HG03159 (cell line): Measurements from ENCODE around the gene COQ10B.
"Not testable (repeated sequence)": the region's sequence is repeated elsewhere in the genome, so short reads cannot be mapped to it uniquely, and the experiment has no call there.

Experiments used
- ATAC-seq: cut with Tn5 transposase; IDR thresholded peaks from one replicate; pipeline ENCODE4 v1.9.1; 2021; ENCODE audit warnings: mild to moderate bottlenecking, moderate library complexity; ENCODE audit not compliant: unreplicated experiment

The COQ10B gene

DNA sequence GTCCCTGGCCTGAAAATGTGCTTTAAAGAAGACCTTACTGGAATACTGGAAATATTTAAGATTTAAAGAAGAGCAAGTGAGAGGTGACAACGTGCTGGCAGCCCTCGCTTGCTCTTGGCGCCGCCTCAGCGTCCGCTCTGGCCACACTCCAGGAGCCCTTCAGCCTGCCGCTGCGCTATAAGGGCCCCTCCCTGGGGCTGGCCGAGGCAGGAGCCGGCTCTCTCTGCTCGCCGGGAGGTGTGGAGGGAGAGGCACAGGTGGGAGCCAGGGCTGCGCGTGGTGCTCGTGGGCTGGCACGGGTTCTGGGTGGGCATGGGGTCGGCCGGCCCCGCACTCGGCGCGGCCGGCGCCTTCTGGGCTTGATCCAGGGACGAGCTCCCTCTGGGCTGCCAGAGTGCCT is 2.9 kb upstream of the COQ10B start:
- no peak for ATAC-seq

DNA sequence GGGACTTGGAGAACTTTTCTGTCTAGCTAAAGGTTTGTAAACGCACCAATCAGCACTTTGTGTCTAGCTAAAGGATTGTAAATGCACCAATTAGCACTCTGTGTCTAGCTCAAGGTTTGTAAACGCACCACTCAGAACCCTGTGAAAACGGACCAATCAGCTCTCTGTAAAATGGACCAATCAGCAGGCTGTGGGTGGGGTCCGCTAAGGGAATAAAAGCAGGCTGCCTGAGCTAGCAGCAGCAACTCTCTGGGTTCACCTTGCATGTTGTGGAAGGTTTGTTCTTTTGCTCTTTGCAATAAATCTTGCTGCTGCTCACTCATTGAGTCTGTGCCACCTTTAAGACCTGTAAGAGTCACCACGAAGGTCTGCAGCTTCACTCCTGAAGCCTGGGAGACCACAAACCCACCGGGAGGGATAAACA is 2.4 kb upstream of the COQ10B start:
- not testable (repeated sequence) for ATAC-seq

DNA sequence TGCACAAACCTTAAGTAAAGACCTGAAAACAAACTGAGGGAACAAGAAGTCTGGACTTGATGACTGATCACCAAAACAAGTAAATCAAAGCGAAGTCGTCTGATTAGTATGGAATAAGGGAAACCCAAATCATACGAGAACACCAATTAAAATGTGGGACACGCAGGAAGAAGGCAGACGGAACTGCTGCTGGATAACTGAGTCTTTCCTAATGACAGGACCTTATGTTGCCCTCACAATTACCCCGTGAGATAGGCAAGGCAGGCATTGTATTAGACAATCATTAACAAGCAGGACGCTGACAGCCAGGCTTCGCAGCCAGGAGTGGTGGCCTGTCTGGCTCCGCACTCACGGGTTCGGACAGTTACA is 614 bp upstream of the COQ10B start:
- no peak for ATAC-seq

DNA sequence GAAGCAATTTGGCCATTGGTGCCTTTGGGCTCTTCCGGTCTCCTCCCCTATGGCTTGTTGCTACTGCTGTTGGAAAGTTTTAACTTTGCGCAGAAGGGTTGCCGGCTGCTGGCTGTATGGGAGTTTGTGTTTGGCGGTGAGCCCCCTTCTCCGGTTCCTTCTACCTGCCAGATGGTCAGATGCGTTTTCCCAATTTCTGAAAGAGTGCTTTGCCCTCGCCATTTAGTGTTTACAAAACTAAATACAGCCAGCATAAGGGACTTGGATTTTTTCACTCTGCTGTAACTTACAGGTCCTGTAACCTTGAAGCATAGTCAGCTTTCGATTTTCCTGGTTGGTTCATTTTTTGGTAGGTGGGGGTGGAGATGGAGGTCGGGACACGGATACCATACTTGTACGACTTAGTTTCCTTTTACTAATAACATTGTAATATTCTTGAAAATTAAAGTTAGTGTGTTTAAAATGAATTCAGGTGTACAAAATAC is 604 bp downstream of the COQ10B start:
- peak; percentile 37 for ATAC-seq

DNA sequence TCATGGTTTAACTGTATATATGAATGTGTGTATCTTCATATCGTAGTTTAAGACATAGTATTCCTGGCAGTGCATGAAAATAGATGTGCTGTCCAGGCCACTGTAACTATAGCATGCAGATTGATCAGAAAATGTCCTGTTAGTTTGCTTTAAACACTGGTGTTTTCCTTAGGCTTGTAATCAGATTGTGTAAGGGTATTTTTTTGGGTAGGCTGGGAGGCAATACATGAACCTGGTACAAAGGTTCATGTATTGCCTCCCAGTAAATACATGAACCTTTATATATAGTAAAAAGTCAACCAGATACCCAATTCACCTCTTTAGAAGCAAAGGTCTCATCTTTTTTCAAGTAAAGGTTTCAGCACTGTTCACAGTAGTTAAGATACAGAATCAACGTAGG is 1.6 kb downstream of the COQ10B start:
- no peak for ATAC-seq

DNA sequence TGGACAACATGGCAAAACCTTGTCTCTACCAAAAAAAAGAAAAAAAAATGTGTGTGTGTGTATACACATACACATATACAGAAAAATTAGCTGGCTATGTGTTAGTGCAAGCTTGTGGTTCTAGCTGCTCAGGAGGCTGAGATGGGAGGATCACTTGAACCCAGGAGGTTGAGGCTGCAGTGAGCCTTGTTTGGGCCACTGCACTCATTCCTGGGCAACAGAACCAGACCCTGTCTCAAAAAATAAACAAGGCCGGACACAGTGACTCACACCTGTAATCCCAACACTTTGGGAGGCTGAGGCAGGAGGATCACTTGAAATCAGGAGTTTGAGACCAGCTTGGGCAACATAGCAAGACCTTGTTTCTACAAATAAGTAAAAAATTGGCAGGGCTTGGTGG is 2.1 kb downstream of the COQ10B start:
- ATAC-seq: no peak

DNA sequence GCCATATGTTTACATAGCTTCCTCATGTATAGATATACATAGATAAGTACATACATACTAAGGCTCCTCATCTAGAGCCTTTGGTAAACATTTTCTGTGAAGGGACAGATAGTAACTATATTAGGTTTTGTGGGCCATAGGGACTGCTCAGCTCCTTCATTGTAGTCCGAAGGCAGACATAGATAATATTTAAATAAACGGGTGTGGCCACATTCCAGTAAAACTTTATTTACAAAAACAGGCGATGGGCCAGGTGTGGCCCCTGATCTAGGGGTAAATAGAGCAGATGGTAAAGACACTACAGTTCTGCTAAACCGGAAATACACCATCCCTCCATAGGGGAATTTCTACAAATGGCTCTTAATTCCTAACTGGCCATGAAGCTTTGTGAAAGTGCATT is 7.3 kb downstream of the COQ10B start:
- ATAC-seq: no peak

DNA sequence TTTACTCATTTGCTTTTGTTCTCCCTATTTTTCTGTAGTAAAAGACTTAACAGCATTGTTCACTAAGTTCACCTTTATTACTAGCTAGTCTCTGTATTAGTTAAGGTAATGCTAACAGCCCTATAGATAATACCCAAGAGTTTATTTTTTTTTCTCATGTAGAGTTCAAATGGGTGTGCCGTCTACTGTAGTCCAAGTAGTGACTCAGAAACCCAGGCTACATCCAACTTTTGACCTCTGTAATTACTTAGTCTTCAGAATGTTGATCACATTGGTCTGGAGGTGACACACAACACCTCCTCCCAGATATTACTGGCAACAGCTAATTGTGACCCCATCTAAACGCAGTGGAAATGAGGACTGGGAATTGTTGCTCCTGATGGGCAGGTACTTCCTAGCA is 7.7 kb downstream of the COQ10B start:
- ATAC-seq: no peak

DNA sequence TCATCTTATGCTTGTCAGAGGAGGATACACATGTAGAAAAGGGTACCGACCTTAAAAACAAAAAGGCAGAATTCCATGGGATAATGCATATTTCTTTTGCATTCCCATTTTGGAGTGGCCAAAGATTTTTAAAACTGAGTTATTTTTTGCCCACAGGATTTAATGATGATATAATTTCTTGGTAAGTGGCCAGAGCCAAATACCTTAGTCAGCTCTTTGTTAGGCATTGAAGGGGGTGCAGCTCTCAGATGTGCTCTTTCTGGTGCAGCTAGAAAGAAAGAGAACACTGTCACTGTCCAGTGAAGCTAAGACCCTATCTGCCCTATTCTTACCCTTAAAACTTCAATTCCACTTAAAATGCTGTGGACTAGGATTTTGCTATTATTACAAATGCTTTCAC is 10.8 kb downstream of the COQ10B start:
- ATAC-seq: no peak

DNA sequence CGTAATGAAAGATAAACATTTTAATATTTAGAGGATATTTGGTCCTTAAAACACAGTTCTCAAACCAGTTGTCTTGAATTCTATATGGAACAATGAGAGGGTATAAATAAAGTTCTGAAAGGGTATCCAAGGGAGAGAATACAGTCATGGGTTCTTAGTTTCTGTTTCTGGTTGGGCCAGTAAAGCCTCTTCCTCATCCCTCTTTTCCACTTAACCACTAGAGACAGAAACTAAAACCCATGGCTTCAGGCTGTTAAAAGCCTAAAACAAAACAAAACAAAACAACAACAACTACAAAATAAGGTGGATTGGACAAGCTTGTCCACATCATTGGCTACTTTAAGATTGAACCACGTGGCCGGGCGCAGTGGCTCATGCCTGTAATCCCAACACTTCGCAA is 18.8 kb downstream of the COQ10B start:
- ATAC-seq: no peak

DNA sequence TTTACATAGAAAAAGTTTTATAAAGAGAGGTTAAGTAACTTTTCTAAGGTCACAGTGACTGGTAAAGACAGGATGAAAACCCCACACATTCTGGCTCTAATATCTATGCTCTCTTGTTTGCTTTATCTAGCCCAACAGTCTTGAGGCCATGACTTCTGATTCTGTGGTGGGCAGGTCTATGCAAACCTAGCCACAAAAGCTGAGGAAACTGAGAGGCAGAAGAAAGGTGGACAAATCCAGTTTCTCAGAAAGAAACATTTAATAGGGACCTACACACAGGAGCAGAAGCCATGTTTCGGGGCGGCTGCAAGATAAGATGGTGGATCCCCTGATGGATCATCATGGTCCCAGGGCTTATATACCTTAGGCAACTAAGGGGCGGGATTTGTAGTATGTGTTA is 24.4 kb downstream of the COQ10B start:
- ATAC-seq: no peak

DNA sequence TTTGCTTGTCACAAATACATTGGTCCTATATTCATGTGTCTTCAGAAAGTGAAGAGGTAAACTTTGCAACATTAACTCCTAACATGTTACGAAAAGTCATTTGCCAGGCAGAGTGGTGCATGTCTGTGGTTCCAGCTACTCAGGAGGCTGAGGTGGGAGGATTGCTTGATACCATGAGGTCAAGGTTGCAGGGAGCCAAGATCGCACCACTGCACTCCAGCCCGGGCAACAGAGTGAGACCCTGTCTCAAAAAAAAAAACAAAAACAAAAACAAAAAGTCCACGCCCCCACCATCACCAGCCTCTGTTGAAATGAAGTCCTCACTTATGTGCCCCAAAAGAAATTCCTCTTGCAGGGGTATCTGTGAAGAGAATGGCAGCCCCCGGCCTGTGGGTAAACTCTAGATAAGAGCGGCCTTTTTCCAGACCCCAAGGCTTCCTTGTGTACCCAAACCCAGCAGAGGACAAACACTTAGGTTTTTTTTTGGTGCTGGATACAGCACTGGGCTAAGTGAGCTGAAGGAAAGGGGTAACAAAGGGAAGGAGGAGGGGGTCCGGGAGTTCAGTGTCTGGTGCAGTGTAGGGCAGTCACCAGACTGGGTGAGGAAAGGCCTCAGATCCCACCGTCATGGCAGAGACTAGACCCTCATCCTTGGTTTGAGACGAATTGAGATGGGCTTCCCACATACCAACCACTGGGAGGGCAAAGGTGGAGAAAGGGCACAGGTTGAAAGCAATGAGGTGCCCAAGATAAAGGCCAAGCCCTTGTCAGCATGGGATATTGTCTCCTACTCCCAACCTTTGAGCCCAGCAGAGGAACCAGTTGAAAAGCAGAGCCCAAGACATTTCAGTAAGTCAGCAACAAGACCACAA is 27.0 kb downstream of the COQ10B start:
- ATAC-seq: no peak

DNA sequence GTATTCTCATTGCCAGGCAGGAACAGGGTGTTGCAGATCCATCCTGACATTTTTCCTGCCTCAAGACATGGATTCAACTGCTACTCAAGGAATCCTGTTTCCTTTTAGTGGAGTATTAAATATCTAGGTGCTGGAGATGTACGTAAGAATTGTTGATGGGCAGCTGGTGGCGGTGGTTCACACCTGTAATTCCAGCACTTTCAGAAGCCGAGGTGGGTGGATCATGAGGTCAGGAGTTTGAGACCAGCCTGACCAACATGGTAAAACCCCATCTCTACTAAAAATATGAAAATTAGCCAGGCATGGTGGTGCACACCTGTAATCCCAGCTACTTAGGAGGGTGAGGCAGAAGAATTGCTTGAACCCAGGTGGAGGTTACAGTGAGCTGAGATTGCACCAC is 30.9 kb downstream of the COQ10B start:
- not testable (repeated sequence) for ATAC-seq

DNA sequence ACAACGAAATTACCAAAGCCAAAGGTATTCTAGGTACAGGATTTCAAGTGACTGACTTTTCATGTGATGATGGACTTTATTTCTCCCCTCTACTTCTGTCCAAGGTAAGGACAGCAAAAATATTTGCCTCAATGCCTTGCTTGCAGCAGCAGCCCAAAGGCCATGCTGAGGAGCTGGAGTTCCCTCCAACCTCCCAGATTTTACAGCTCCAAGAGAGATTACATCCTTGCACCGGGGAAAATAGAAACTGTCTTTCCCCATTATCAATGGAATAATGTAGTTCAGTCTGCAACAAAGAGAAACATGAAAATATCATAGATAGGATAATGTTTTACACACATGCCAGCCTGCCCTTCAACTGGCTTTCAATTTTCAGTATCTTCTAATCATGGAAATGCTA is 32.8 kb downstream of the COQ10B start:
- no peak for ATAC-seq

DNA sequence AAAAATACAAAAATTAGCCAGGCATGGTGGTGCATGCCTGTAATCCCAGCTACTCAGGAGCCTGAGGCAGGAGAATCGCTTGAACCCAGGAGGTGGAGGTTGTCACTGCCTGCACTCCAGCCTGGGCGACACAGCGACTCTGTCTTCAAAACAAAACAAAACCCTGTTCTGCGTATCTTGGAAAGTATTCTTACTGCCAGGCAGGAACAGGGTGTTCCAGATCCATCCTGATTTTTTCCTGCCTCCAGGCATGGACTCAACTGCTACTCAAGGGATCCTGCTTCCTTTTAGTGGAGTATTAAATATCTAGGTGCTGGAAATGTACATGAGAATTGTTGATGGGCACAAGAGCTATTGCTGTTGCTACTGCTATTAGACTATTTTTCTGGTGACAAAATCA is 34.0 kb downstream of the COQ10B start:
- no peak for ATAC-seq

DNA sequence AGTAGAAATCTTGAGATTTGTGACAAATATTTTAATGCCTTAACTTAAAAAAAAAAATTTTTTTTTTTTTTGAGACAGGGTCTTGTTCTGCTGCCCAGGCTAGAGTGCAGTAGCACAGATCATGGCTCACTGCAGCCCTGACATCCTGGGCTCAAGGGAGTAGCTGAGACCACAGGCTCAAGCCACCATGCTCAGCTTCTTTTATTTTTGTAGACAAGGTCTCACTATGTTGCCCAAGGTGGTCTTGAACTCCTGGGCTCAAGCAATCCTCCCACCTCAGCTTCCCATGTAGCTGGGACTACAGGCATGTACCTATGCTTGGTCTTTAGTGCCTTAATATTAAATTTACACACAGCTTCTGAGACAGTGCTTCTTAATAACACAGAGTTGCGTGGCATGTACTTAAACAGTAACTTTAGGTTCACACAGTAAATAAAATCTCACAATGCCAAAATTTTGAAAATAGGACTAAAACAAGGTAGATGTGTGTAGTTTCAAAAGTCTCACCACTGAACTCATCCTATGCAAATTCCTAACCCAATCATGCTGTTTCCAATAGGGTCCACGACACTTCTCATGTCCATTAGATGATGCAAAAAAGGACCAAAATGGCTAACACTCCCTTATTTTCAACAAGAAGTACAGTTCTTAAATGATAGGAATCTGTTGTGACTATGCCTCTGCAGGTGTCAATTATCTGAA is 42.2 kb downstream of the COQ10B start:
- ATAC-seq: no peak

DNA sequence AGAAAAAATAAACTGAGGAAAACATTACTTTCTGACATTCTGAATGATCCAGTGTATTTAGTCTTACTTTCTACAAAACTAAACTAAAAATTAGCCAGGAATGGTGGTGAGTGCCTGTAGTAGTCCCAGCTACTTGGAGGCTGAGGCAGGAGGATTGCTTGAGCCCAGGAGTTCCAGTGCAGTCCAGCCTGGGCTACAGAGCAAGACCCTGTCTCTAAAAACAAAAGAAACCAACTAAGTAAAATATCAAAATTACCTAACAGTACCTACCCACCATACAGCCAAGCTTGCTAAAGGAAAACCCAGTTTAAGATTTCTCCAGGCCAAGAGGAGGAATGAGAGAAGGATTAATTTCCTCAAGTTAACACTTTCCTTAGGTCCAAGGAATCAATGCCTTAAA is 43.3 kb downstream of the COQ10B start:
- ATAC-seq: no peak

DNA sequence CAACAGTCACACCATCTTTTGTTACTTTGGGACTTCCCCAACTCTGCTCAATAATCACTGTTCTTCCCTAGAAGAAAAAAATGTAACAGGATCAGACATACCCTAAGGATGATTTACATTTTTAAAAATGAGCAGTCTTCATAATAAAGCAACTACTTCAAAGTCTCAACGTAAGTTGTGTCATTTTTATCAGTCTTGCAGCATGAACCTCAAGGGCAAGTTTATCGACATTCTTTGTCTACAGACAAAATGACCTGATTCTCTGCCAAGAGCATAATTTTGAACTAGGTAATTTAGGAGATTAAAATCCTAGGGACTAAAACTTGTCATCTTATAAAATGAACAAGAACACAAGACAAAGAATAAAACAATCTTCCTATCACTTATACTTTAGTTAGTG is 44.0 kb downstream of the COQ10B start:
- ATAC-seq: no peak

DNA sequence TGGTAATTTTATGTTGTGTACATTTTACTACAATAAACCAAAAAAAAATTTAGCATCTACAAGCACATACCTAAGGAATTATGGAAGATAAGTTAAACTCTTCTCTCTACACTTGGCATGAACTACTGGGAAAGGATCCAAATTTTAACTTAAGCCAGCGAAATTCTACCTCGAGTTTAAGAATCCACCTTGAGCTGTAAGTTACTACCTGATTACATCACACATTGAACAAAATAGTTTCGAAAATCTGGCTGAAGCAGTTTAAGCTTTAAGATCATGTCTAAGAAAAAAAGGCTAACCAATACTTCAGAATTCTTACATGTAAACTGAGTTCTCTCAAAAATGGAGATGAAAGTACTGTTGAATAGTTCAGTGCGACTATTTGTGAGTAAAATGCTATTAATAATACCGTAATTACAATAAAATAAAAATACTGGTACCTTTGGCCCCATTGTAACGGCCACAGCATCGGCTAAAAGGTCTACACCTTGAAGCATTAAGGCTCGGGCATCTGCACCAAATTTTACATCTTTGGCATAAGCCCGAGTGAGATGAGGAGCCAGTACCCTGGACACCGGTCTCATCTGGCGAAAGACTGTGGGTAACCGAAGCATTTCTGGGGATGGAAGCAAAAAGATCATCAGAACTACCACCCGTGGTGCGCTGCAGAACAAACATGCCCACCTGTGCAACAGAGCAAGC is 45.0 kb downstream of the COQ10B start:
- no peak for ATAC-seq

DNA sequence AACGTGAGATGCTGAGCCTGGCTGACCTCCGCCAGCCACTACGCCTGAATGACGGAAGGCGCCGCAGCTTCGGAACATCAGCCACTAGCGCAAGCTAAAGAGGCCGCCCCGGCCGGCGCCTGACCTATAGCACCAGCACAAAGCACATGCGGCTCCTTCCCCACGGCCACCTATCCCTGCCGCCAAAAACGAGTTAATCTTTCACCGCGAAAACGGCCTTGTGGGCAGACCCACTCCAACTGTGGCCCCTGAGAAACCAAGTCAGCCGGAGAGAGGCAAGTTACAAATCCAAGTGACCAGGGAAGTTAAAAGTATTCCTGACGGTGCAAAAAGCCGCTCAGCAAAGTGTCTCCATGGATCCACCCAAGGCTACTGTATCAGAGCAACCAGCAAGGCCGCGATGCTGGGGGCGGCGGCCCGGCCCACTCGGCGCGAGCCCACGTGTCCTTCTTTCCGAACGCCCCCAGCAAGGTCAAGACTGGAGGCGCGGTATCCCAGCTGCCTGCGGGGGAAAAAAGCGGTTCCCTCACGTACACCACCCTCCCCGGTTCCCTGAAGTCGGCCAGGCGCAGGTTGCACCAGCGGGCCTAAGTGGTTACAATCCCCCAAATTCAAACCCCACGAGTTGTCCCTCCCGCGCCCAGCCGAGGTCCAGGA is 45.7 kb downstream of the COQ10B start:
- ATAC-seq: peak; percentile 22
